Pancreas (tissue), 10 donors: ENCODE data around the gene POLR3H. TPM values are rescaled to one million over a fixed set of nuclear protein-coding genes. Genes with fewer than 3 reads are reported as not detected.

ENCODE experiments used
- ATAC-seq, 4 donors: fragments of 200-7000 bp; cut with Tn5 transposase; one replicate each; pipeline versions ENCODE4 v1.8.0 to v1.9.1; 2020; ENCODE audit warnings: mild to moderate bottlenecking in 4 of 4, moderate library complexity in 4 of 4
- DNase-seq, 6 donors: peaks; one replicate each; pipeline ENCODE4 v3.0.0-alpha.2; 2020
- FAIRE-seq: peaks from 2 replicates; lab custom pipeline; 2012; peaks lifted over from hg19 to GRCh38; lab: Jason Lieb, UNC
- H3K27ac ChIP-seq, 4 donors: fragments of 200-600 bp; sonication (generic); 1 replicate in 3 of 4; 2 replicates in 1 of 4; pipeline versions ENCODE4 v1.5.0 to v1.8.0; 2020
- H3K27me3 ChIP-seq, 4 donors: fragments of 200-600 bp; one replicate each; pipeline ENCODE4 v1.8.0; 2021
- H3K36me3 ChIP-seq, 3 donors: fragments of 200-600 bp; sonication (generic) in 1 of 3; one replicate each; pipeline versions ENCODE4 v1.5.0 to v1.8.0; 2020 to 2021
- H3K4me1 ChIP-seq, 3 donors: fragments of 200-600 bp; one replicate each; pipeline ENCODE4 v1.8.0; 2021
- H3K4me3 ChIP-seq, 4 donors: fragments of 200-600 bp; sonication (generic) in 2 of 4; one replicate each; pipeline versions ENCODE4 v1.5.0 to v1.8.0; 2020 to 2021
- H3K9me3 ChIP-seq, 4 donors: fragments of 200-600 bp; one replicate each; pipeline ENCODE4 v1.8.0; 2021
- WGBS, 2 donors: extraction: QIAGEN DNeasy Blood & Tissue Kit; methylation state at CpG; one replicate each; pipeline ENCODE4 v1.1.7; 2013; 5-methylcytosine and 5-hydroxymethylcytosine counted together
- intact Hi-C, 3 donors: fragments of 100-400 bp; cut with DNase I; formaldehyde crosslinking; loops; one replicate each; pipeline versions ENCODE4 v1.11.1 to v1.14.2; 2022
- polyA plus RNA-seq, 2 donors: library from polyadenylated mRNA; stranded (reverse); fragments of 200-250 nt; gene quantifications; one replicate each; pipeline ENCODE4 v1.2.3, GENCODE V29; 2013
- total RNA-seq, 6 donors: library from RNA; stranded (reverse); fragmentation: NEBNext Ultra II Directional in 4 of 6; extraction: Animal tissue kit (Norgen Biotek cat#: 25700) in 4 of 6; gene quantifications; one replicate each; pipeline versions ENCODE4 v1.2.1 to v1.2.4, GENCODE V29; 2021 to 2023
- TF ChIP-seq, protein P1 (sequence below), 4 donors: fragments of 200-600 bp; sonication (generic) in 3 of 4; IDR thresholded peaks; one replicate each; pipeline versions ENCODE4 v1.5.0 to v1.8.0; 2021; ENCODE audit warnings: antibody characterized with exemption in 4 of 4
- donor health status: healthy with polysubstance abuse.
- donor health status: DM: no; HTN: no; CAD: no; lungs with moderate emphysema.
- donor health status: DM: no; HTN: no; CAD: no.
- donor health status: control.
- donor health status: control.
- donor health status: Bipolar disorder and iron deficiency.
- donor health status: DM: yes; HTN: yes; CAD: no.
- donor health status: DM: no; HTN: no; CAD: no.
- donor health status: DM: no; HTN: no; CAD: no.
- donor health status: DM: yes; HTN: yes; CAD: no.

Gene POLR3H
- total and polyA plus RNA-seq, 8 donors, result 11.0 to 22.0 (median 14.4) TPM

- Histone ChIP-seq H3K4me3 (no peak overlapping the region), H3K27ac (no peak overlapping the region), H3K4me1 (no peaks in the 10 kb centered on the region), H3K36me3 (peaks cover 0 to 5% (median 3%) of the 10 kb centered on the region in 3 donors), H3K27me3 (no peaks in the 10 kb centered on the region), H3K9me3 (no peaks in the 10 kb centered on the region)
- TF ChIP-seq, protein P1, sequence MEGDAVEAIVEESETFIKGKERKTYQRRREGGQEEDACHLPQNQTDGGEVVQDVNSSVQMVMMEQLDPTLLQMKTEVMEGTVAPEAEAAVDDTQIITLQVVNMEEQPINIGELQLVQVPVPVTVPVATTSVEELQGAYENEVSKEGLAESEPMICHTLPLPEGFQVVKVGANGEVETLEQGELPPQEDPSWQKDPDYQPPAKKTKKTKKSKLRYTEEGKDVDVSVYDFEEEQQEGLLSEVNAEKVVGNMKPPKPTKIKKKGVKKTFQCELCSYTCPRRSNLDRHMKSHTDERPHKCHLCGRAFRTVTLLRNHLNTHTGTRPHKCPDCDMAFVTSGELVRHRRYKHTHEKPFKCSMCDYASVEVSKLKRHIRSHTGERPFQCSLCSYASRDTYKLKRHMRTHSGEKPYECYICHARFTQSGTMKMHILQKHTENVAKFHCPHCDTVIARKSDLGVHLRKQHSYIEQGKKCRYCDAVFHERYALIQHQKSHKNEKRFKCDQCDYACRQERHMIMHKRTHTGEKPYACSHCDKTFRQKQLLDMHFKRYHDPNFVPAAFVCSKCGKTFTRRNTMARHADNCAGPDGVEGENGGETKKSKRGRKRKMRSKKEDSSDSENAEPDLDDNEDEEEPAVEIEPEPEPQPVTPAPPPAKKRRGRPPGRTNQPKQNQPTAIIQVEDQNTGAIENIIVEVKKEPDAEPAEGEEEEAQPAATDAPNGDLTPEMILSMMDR (IDR thresholded peaks at IDR 0.05), result no peak
- FAIRE-seq (no peak), ATAC-seq (no peak), DNase-seq (no peak)
- intact Hi-C loops, result loop anchor here in 1 of 3 donors (5.0 kb wide), 1 partner anchor 62 kb away; no protein-coding TSS in a partner anchor
- WGBS, 2 donors, result 91 to 93% methylated on average over 5 of the region's 5 CpGs
These were observed 9.0 kb downstream of the POLR3H start for GRCh38 chr22:41535244-41535643.

- DNase-seq (no peak), ATAC-seq (no peak), FAIRE-seq (no peak)
- no peak overlapping the region for H3K27ac ChIP-seq
- H3K36me3 ChIP-seq, result peaks cover 0 to 7% (median 4%) of the 10 kb centered on the region in 3 donors
- no peaks in the 10 kb centered on the region for H3K4me1 ChIP-seq
- H3K9me3 ChIP-seq, result no peaks in the 10 kb centered on the region
- TF ChIP-seq, protein P1 (IDR thresholded peaks at IDR 0.05), result no peak
- intact Hi-C loops, result loop anchor here in 1 of 3 donors (5.0 kb wide), 1 partner anchor 137 kb away; no protein-coding TSS in a partner anchor
- no peak overlapping the region for H3K4me3 ChIP-seq
- no peaks in the 10 kb centered on the region for H3K27me3 ChIP-seq
- WGBS, 2 donors, result 90 to 91% methylated on average over 8 of the region's 8 CpGs
These were observed 10.1 kb downstream of the POLR3H start for GRCh38 chr22:41534219-41534618.

- H3K27me3 ChIP-seq, result no peaks in the 10 kb centered on the region
- ATAC-seq (peak; percentile 70 to 82 (median 76)), DNase-seq (peak; percentile 58 to 88 (median 80)), FAIRE-seq (no peak)
- no peaks in the 10 kb centered on the region for H3K9me3 ChIP-seq
- TF ChIP-seq, protein P1 (IDR thresholded peaks at IDR 0.05), result peak; percentile 66 to 76 (median 72)
- no peak overlapping the region for H3K4me3 ChIP-seq
- no peaks in the 10 kb centered on the region for H3K4me1 ChIP-seq
- WGBS, 2 donors, result 52 to 53% methylated on average over 19 of the region's 19 CpGs
- peaks cover 0 to 18% (median 12%) of the 10 kb centered on the region in 3 donors for H3K36me3 ChIP-seq
- intact Hi-C loops, result loop anchor here in 1 of 3 donors (5.0 kb wide), 1 partner anchor 136 kb away; no protein-coding TSS in a partner anchor
- no peak overlapping the region for H3K27ac ChIP-seq
These were observed 11.1 kb downstream of the POLR3H start for GRCh38 chr22:41532908-41533825.

DNA sequence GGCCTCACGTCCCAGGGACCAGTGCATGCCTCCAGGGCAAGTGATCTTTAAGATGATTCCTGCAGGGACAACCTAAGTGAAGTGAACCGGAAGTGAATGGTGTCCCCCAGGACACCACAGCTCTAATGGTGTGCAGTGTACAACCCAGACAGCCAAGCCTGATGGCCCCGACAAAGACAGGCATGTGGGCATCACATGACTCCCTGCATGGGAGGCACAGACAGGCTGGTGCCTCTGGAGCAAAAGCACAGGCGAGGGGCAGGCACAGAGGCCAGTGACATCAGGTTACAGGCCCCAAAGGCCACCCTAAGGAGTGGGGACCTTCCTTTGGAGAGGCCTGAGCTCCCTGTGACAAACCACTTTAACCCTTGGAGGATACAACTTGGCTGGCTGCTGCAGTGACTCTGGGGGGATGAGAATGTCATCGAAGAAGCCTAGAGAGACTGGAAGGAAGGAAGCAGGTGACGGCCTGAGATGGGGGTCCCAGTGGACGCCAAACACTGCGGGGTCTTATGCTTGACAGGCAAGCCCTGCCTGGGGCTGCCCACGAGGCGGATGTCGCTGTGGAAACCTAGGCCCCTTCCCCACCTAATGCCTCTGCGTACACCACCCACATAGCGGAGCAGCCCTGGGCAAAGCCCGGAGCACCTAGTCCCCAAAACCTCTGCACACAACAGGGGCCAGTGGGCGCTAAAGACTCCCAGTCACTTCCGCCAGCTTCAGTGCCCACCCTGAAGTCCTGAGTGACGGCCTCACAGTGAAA lies 12.4 kb downstream of the POLR3H start:
- TF ChIP-seq, protein P1 (IDR thresholded peaks at IDR 0.05), result no peak
- DNase-seq (peak in 1 of 6 donors; percentile 30), FAIRE-seq (no peak), ATAC-seq (no peak)
- no peaks in the 10 kb centered on the region for H3K27me3 ChIP-seq
- H3K9me3 ChIP-seq, result no peaks in the 10 kb centered on the region
- H3K36me3 ChIP-seq, result peaks cover 0 to 31% (median 19%) of the 10 kb centered on the region in 3 donors
- no peak overlapping the region for H3K27ac ChIP-seq
- 90 to 92% methylated on average over 17 of the region's 17 CpGs for WGBS, 2 donors
- no peak overlapping the region for H3K4me3 ChIP-seq
- intact Hi-C loops, result loop anchor here in 1 of 3 donors (5.0 kb wide), 1 partner anchor 135 kb away; no protein-coding TSS in a partner anchor
- no peaks in the 10 kb centered on the region for H3K4me1 ChIP-seq
